ENCODE results near the gene RB1. TPM values are rescaled to one million over a fixed set of nuclear protein-coding genes. Genes with fewer than 3 reads are reported as not detected.

The RB1 gene
- total RNA-seq, 2 donors from 2014 or later, result 18.7 to 20.1 TPM

- no peak overlapping the region for H3K27ac Mint-ChIP-seq
- no peak for TF ChIP-seq CTCF (conservative IDR thresholded peaks at IDR 0.05)
- WGBS, 2 experiments (ENCODE audit: insufficient coverage in 1 of 2, insufficient read length in 1 of 2), result 90 to 100% methylated on average over 3 to 4 of the region's 4 CpGs
Measured at GRCh38 chr13:48514793-48515192, 211.2 kb downstream of the RB1 start.

GRCh38 chr13:48515732-48516131 lies 212.2 kb downstream of the RB1 start:
- Histone ChIP-seq H3K27ac (ENCODE audit: low read depth, low read length) (no peak overlapping the region), H3K9ac (ENCODE audit: extremely low read depth, low read length, poor library complexity, severe bottlenecking) (no peak overlapping the region), H3K27me3 (ENCODE audit: control insufficient read depth, insufficient read depth, low read length, poor library complexity, severe bottlenecking) (peaks cover 65% of the 10 kb centered on the region), H3K9me3 (ENCODE audit: control insufficient read depth, low read length) (no peaks in the 10 kb centered on the region), H3K4me3 (ENCODE audit: low read length) (no peak overlapping the region), H3K36me3 (ENCODE audit: control insufficient read depth, insufficient read depth, low read length) (no peaks in the 10 kb centered on the region), H3K4me1 (ENCODE audit: control insufficient read depth, insufficient read depth, low read length) (no peaks in the 10 kb centered on the region)
- Mint-ChIP-seq H3K27me3 (ENCODE audit: insufficient read depth) (peaks cover 66% of the 10 kb centered on the region), H3K4me3 (no peak overlapping the region), H3K27ac (no peak overlapping the region), H3K4me1 (peaks cover 8% of the 10 kb centered on the region), H3K9me3 (no peaks in the 10 kb centered on the region), H3K36me3 (ENCODE audit: low read depth) (peaks cover 3% of the 10 kb centered on the region)
- 95 to 100% methylated on average over 2 to 6 of the region's 6 CpGs for WGBS, 2 experiments (ENCODE audit: insufficient coverage in 1 of 2, insufficient read length in 1 of 2)
- DNase-seq, result no peak
- TF ChIP-seq CTCF (conservative IDR thresholded peaks at IDR 0.05), result no peak

More at GRCh38 chr13:48514793-48515192, 211.2 kb downstream of the RB1 start:
- Mint-ChIP-seq H3K27me3 (ENCODE audit: insufficient read depth) (peaks cover 72% of the 10 kb centered on the region), H3K36me3 (ENCODE audit: low read depth) (peaks cover 3% of the 10 kb centered on the region), H3K4me3 (no peak overlapping the region), H3K4me1 (peaks cover 18% of the 10 kb centered on the region), H3K9me3 (no peaks in the 10 kb centered on the region)
- Histone ChIP-seq H3K36me3 (ENCODE audit: control insufficient read depth, insufficient read depth, low read length) (no peaks in the 10 kb centered on the region), H3K9me3 (ENCODE audit: control insufficient read depth, low read length) (no peaks in the 10 kb centered on the region), H3K27me3 (ENCODE audit: control insufficient read depth, insufficient read depth, low read length, poor library complexity, severe bottlenecking) (peaks cover 75% of the 10 kb centered on the region), H3K4me3 (ENCODE audit: low read length) (no peak overlapping the region), H3K27ac (ENCODE audit: low read depth, low read length) (no peak overlapping the region), H3K9ac (ENCODE audit: extremely low read depth, low read length, poor library complexity, severe bottlenecking) (no peak overlapping the region), H3K4me1 (ENCODE audit: control insufficient read depth, insufficient read depth, low read length) (no peaks in the 10 kb centered on the region)
- DNase-seq, result no peak

GRCh38 chr13:48518083-48518482 lies 214.5 kb downstream of the RB1 start:
- no peak overlapping the region for H3K9ac ChIP-seq (ENCODE audit: extremely low read depth, low read length, poor library complexity, severe bottlenecking)
- Mint-ChIP-seq H3K36me3 (ENCODE audit: low read depth) (no peaks in the 10 kb centered on the region), H3K27me3 (ENCODE audit: insufficient read depth) (peaks cover 56% of the 10 kb centered on the region), H3K4me1 (no peaks in the 10 kb centered on the region), H3K27ac (no peak overlapping the region), H3K4me3 (no peak overlapping the region), H3K9me3 (no peaks in the 10 kb centered on the region)
- H3K4me3 ChIP-seq (ENCODE audit: low read length), result no peak overlapping the region
- H3K36me3 ChIP-seq (ENCODE audit: control insufficient read depth, insufficient read depth, low read length), result no peaks in the 10 kb centered on the region
- H3K4me1 ChIP-seq (ENCODE audit: control insufficient read depth, insufficient read depth, low read length), result no peaks in the 10 kb centered on the region
- H3K9me3 ChIP-seq (ENCODE audit: control insufficient read depth, low read length), result no peaks in the 10 kb centered on the region
- TF ChIP-seq CTCF (conservative IDR thresholded peaks at IDR 0.05), result no peak
- no peak for DNase-seq
- peaks cover 50% of the 10 kb centered on the region for H3K27me3 ChIP-seq (ENCODE audit: control insufficient read depth, insufficient read depth, low read length, poor library complexity, severe bottlenecking)
- H3K27ac ChIP-seq (ENCODE audit: low read depth, low read length), result no peak overlapping the region
- 88 to 100% methylated on average over 1 of the region's 1 CpG for WGBS, 2 experiments (ENCODE audit: insufficient coverage in 1 of 2, insufficient read length in 1 of 2)
